Measurements from ENCODE around the gene RPS25.
"Not testable (repeated sequence)": the region's sequence is repeated elsewhere in the genome, so short reads cannot be mapped to it uniquely, and the experiment has no call there.

The RPS25 gene

GRCh38 chr11:118975771-118976709 lies 42.1 kb downstream of the RPS25 start:
- H3K4me3 ChIP-seq (ENCODE audit: low read depth, low read length): no peak overlapping the region
- peak; percentile 54 for DNase-seq (ENCODE audit: low read depth, low spot score)
- in situ Hi-C loops (cut with HindIII; ENCODE audit: low sequenced_read_pairs): no loop called here
- no peak for TF ChIP-seq CTCF (IDR thresholded peaks at IDR 0.05; ENCODE audit: low read depth, low read length)

GRCh38 chr11:118973985-118974384 lies 44.2 kb downstream of the RPS25 start:
- H3K4me3 ChIP-seq (ENCODE audit: low read depth, low read length): no peak overlapping the region
- TF ChIP-seq CTCF (IDR thresholded peaks at IDR 0.05; ENCODE audit: low read depth, low read length): no peak
- in situ Hi-C loops (cut with HindIII; ENCODE audit: low sequenced_read_pairs): no loop called here
- no peak for DNase-seq (ENCODE audit: low read depth, low spot score)

- no peak within 1 kb of the TSS for H3K4me3 ChIP-seq (ENCODE audit: low read depth, low read length)
- TF ChIP-seq CTCF (IDR thresholded peaks at IDR 0.05; ENCODE audit: low read depth, low read length): no peak
- no peak for DNase-seq (ENCODE audit: low read depth, low spot score)
- in situ Hi-C loops (cut with HindIII; ENCODE audit: low sequenced_read_pairs): no loop called here
Observed at GRCh38 chr11:118971646-118972045, 46.5 kb downstream of the RPS25 start, which contains the start of gene FOXR1. Gene FOXR1 (plus strand): TSS chr11:118971761. CDS start chr11:118971932, 171 bp downstream.

GRCh38 chr11:118969508-118969907 lies 48.6 kb downstream of the RPS25 start:
- in situ Hi-C loops (cut with HindIII; ENCODE audit: low sequenced_read_pairs); DNase-seq (ENCODE audit: low read depth, low spot score): not testable (repeated sequence)

More at GRCh38 chr11:118969508-118969907, 48.6 kb downstream of the RPS25 start:
- not testable (repeated sequence) for H3K4me3 ChIP-seq (ENCODE audit: low read depth, low read length)

All from astrocyte of the spinal cord (primary cell).